GM18502 (cell line): Measurements from ENCODE around the gene CNNM4.

ENCODE experiments used
- ATAC-seq: cut with Tn5 transposase; IDR thresholded peaks from one replicate; pipeline ENCODE4 v1.9.1; 2021; ENCODE audit warnings: mild to moderate bottlenecking; ENCODE audit not compliant: unreplicated experiment, poor library complexity

Gene CNNM4

DNA sequence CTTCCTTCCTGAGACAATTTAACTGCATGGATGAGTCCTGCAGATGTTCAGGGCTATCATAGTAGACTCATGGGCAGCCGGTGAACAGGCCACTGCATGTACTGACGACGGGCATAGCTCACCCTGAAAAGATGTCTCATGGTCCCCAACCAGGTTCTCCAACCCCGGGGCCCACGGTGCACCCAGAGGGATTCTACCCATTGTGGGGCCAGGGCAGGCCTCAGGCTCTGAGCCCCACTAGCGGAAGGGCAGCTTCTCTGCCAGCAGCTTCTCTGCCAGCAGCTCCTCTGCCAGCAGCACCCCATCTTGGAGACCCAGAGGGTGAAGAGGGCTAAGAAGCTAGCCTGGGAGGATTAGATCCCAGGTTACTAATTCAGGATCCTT is 3.2 kb upstream of the CNNM4 start:
- ATAC-seq, result no peak

DNA sequence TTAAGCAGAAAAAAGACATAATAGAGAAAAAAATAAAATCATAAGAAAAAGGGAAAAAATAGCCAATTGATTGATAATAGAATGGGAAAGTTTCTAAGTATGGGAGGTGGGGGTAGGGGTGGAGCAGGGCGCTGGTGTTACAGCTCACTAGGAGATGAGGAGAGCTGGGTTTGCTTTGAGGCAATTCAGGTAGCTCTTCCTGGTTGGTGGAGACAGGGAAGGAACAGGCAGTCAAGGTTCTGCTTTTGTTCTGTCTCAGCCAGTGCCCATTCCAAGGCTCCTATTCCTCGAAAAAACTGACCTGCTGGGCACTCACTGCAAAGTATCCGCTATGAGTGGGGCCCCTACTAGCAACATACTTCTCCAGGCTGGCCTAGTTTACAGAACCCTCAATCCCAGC is 1.7 kb upstream of the CNNM4 start:
- no peak for ATAC-seq

DNA sequence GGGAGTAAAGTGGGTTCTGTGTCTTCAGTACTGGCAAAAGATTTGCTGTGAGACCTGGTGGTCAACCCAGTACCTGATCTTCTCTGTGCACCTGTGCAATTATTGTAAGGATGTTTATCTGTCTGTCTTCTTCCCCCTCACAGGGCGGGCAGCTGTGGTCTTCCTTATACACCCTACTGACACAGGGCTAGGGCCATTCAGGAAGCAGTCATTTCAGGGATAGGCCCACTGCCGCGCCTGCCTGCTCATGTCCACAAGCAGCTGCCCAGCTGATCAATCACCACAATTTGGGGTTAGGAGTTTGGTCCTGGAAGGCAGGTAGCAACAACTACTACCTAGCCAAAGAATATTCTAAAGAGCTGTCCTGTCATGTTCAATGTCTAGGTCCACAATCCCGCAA is 1.2 kb upstream of the CNNM4 start:
- ATAC-seq, result no peak

GRCh38 chr2:96760986-96761832 is 507 bp downstream of the CNNM4 start:
- ATAC-seq, result peak; percentile 2

DNA sequence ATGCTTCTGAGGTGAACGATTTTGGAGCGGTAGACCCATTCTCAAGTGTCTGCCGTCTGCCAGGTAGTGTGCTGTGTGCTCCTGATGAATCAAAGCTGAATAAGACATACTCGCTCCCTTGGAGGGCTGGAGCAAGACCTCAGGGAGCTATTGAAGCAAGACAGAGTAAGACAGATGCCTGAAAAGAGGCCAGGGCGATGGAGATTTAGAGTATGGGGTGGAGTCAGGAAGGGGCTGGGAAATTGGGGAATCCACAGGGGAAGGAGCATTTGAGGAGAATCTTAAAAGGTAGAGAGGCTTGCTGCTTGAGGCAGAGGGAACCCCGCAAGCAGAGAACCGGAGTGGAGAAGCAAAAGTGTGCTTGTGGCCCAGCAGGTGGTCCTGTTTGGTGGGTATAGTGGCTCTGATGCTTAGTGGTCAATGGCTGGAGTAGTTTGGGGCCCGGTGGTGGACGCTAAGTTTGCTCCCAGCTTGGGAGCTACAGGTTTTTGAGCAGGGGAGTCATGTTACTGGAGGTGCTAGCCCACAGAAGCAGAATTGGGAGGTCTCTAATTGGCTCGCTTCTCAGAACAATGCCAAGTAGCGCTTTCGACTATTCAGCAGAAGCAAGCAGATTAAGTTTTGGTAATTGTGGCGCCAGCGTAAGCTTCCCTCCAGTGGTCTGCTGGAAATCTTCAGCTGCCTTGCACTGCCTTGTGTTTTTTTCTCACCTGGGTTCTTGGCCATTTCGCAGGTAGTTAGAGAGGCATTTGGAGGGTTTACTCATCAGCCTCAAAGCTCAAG is 2.0 kb downstream of the CNNM4 start:
- ATAC-seq, result no peak

GRCh38 chr2:96763511-96764252 is 3.0 kb downstream of the CNNM4 start:
- no peak for ATAC-seq

- ATAC-seq, result no peak
Measured at GRCh38 chr2:96764253-96764637, 3.5 kb downstream of the CNNM4 start.

- no peak for ATAC-seq
Measured at GRCh38 chr2:96767135-96767871, 6.6 kb downstream of the CNNM4 start.

GRCh38 chr2:96768083-96768561 is 7.4 kb downstream of the CNNM4 start:
- peak; percentile 46 for ATAC-seq

GRCh38 chr2:96769814-96770213 is 9.1 kb downstream of the CNNM4 start:
- no peak for ATAC-seq

- ATAC-seq, result no peak
Measured at GRCh38 chr2:96770442-96771202, 9.9 kb downstream of the CNNM4 start.

DNA sequence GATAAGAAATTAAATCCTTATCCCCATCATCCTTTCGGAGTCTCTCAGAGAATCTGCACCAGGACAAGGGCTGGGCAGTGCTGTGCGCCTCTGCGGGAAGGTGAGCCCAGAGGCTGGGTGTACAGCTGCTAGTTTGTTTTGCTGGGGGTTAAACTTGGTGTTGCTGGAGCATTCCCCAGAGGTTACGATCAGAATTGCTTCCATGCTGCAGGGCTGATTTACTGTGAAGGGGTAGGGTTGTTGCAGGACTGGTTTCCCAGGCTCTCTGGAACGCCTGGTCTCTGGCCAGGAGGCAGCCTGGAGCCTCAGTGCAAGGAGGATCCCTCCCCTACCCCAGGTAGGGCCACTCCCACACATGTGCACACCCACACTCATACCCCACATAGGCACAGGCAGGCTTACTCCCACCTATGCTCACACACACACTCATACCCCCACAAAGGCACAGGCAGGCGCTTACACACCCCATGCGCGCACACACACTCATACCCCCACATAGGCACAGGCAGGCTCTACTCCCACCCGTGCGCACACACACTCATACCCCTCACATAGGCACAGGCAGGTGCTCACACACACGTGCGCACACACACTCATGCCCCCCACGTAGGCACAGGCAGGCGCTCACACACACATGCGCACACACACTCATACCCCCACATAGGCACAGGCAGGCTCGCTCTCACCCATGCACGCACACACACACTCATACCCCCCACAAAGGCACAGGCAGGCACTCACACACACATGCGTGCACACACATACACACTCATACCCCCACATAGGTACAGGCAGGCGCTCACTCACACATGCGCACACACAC is 11.3 kb downstream of the CNNM4 start:
- no peak for ATAC-seq

GRCh38 chr2:96772903-96773671 is 12.4 kb downstream of the CNNM4 start:
- ATAC-seq, result peak; percentile 52

DNA sequence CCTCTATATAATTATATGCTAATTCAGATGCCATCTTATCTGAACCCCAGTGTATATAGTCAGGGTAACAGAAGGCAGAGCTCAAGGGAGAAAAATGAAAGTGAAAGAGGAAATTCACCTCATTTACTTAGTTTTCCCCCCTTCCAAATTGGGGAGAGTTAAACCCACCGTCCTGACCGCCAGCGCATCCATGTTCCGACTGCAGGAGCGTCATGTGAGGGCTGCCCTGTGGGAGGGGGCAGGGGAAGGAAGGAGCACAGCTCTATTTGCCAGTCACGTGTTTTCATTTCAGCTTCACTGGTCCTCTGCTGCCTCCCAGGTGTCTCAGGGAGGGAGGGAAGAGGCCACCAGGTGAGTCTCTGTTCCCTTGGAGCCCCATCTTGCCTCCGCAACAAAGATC is 13.2 kb downstream of the CNNM4 start:
- ATAC-seq, result peak; percentile 38

- no peak for ATAC-seq
Measured at GRCh38 chr2:96775160-96775559, 14.5 kb downstream of the CNNM4 start.

- ATAC-seq, result no peak
Measured at GRCh38 chr2:96783388-96783787, 22.7 kb downstream of the CNNM4 start.

GRCh38 chr2:96787411-96787810 is 26.7 kb downstream of the CNNM4 start:
- no peak for ATAC-seq
